K562 (cell line): Measurements from ENCODE around the gene CPLX1. TPM values are rescaled to one million over a fixed set of nuclear protein-coding genes. Genes with fewer than 3 reads are reported as not detected.

Source experiments
- ARNT ChIP-seq, 2 experiments: fragments of 450-650 bp; IDR thresholded peaks; 2 replicates each; pipeline ENCODE4 v1.6.1; 2016; ENCODE audit warnings: mild to moderate bottlenecking in 1 of 2
- ASH1L ChIP-seq: fragments of 450-650 bp; IDR thresholded peaks from 2 replicates; pipeline ENCODE4 v1.6.1; 2018; ENCODE audit warnings: borderline replicate concordance, mild to moderate bottlenecking, low read depth; ENCODE audit not compliant: partially characterized antibody
- CBX5 ChIP-seq: IDR thresholded peaks from 2 replicates; pipeline ENCODE4 v1.6.1; 2014; ENCODE audit warnings: low read depth, borderline replicate concordance
- CCAR2 ChIP-seq: fragments of 200-400 bp; formaldehyde crosslinking; IDR thresholded peaks from 2 replicates; pipeline ENCODE4 v1.6.1; 2017; ENCODE audit warnings: mild to moderate bottlenecking, low read depth, low read length
- COPS2 ChIP-seq: fragments of 450-650 bp; conservative IDR thresholded peaks from 2 replicates; pipeline ENCODE4 v1.6.1; 2016; ENCODE audit warnings: mild to moderate bottlenecking, moderate library complexity
- CTBP1 ChIP-seq: fragments of 450-650 bp; IDR thresholded peaks from 2 replicates; pipeline ENCODE4 v1.6.1; 2016; ENCODE audit warnings: borderline replicate concordance
- ETV6 ChIP-seq, 3 experiments: fragments of 150-350 bp in 1 of 3; sonication (generic) in 1 of 3; formaldehyde crosslinking in 1 of 3; IDR thresholded peaks; 2 replicates each; pipeline versions ENCODE4 v1.6.1 to v1.8.0; 2014 to 2022; ENCODE audit warnings: borderline replicate concordance in 2 of 3, low read depth in 2 of 3, antibody characterized with exemption in 1 of 3, low read length in 1 of 3, mild to moderate bottlenecking in 1 of 3, missing genetic modification reagents in 1 of 3
- JUN ChIP-seq, 2 experiments: sonication (generic) in 1 of 2; formaldehyde crosslinking in 1 of 2; IDR thresholded peaks; 2 replicates each; pipeline versions ENCODE4 v1.6.1 to v1.8.0; 2012 to 2022; ENCODE audit warnings: borderline replicate concordance in 2 of 2, mild to moderate bottlenecking in 2 of 2, improper control_type of control experiment in 1 of 2, low read depth in 1 of 2, low read length in 1 of 2, missing genetic modification reagents in 1 of 2
- JUND ChIP-seq, 2 experiments: IDR thresholded peaks; 2 replicates in 1 of 2; 3 replicates in 1 of 2; pipeline ENCODE4 v1.6.1; 2011; ENCODE audit warnings: borderline replicate concordance in 2 of 2, low read depth in 2 of 2, low read length in 2 of 2, improper control_type of control experiment in 1 of 2, missing biosample characterization in 1 of 2, missing genetic modification characterization in 1 of 2, missing genetic modification reagents in 1 of 2
- MEIS2 ChIP-seq: fragments of 450-650 bp; IDR thresholded peaks from 2 replicates; pipeline ENCODE4 v1.6.1; 2014; ENCODE audit warnings: mild to moderate bottlenecking; ENCODE audit not compliant: partially characterized antibody
- MYC ChIP-seq, 2 experiments: fragments of 250-450 bp in 1 of 2; sonication (Bioruptor Pico) in 1 of 2; IDR thresholded peaks; 2 replicates each; pipeline versions ENCODE4 v1.5.1 to v1.6.1; 2012 to 2021; ENCODE audit warnings: low read depth in 2 of 2, borderline replicate concordance in 1 of 2, improper control_type of control experiment in 1 of 2, low read length in 1 of 2, mild to moderate bottlenecking in 1 of 2, moderate library complexity in 1 of 2
- PPARD ChIP-seq: fragments of 250-450 bp; sonication (Bioruptor Pico); IDR thresholded peaks from 2 replicates; pipeline ENCODE4 v1.8.0; 2022; ENCODE audit warnings: inconsistent platforms, mild to moderate bottlenecking, moderate library complexity
- PRPF4 ChIP-seq: fragments of 200-400 bp; formaldehyde crosslinking; IDR thresholded peaks from one replicate; pipeline ENCODE4 v1.6.1; 2017; ENCODE audit warnings: low read length, low read depth, mild to moderate bottlenecking; ENCODE audit not compliant: insufficient read depth, poor library complexity, severe bottlenecking
- RBM17 ChIP-seq: fragments of 200-400 bp; formaldehyde crosslinking; IDR thresholded peaks from 2 replicates; pipeline ENCODE4 v1.6.1; 2017; ENCODE audit warnings: low read depth, mild to moderate bottlenecking, low read length, borderline replicate concordance
- STAG1 ChIP-seq: sonication (generic); formaldehyde crosslinking; IDR thresholded peaks from 2 replicates; pipeline ENCODE4 v1.5.0; 2020; ENCODE audit warnings: missing genetic modification reagents, borderline replicate concordance
- polyA plus RNA-seq, 8 experiments: library from polyadenylated mRNA; depleted of rRNA in 4 of 8; stranded (reverse) in 5 of 8; unstranded in 3 of 8; fragments of >200 nt; fragmentation: Nextera tagmentation in 2 of 8; fragmentation: Illumina TruSeq in 1 of 8; extraction: Ambion mirVana in 2 of 8; extraction: Trizol in 1 of 8; gene quantifications; 2 replicates each; pipeline versions ENCODE4 v1.2.1 to v1.2.3, GENCODE V29; 2011 to 2014; ENCODE audit warnings: inconsistent platforms in 1 of 8, missing spikeins in 1 of 8
- total RNA-seq, 7 experiments: library from RNA; depleted of rRNA in 6 of 7; stranded (reverse); fragments of >200 nt in 6 of 7; fragmentation: Illumina TruSeq in 2 of 7; extraction: Trizol in 2 of 7; gene quantifications; 2 replicates each; pipeline versions ENCODE4 v1.2.1 to v1.2.3, GENCODE V29; 2011 to 2021; ENCODE audit warnings: low replicate concordance in 1 of 7
- TF ChIP-seq, protein P1 (sequence below): fragments of 150-350 bp; IDR thresholded peaks from 2 replicates; pipeline ENCODE4 v1.6.1; 2014; ENCODE audit warnings: low read depth, mild to moderate bottlenecking, low read length, borderline replicate concordance
- TF ChIP-seq, protein P2 (sequence below): sonication (generic); formaldehyde crosslinking; IDR thresholded peaks from 2 replicates; pipeline ENCODE4 v1.8.0; 2022; ENCODE audit warnings: missing genetic modification reagents, mild to moderate bottlenecking, moderate library complexity, borderline replicate concordance
- TF ChIP-seq, protein P3 (sequence below): fragments of 450-650 bp; formaldehyde crosslinking; IDR thresholded peaks from 2 replicates; pipeline ENCODE4 v1.4.0; 2020; ENCODE audit warnings: mild to moderate bottlenecking, moderate library complexity

The CPLX1 gene
- total and polyA plus RNA-seq, 9 of the 15 experiments (the other 6 are each of a cell fraction or from before 2014, with no cell fraction given) = 0.03 to 3.3 (median 0.17) TPM; not detected in 2

- peak; percentile 78 for TF ChIP-seq MYC (IDR thresholded peaks at IDR 0.05; ENCODE audit: low read depth, low read length)
- peak; percentile 35; the same call in 1 of the 2 replicates for TF ChIP-seq MYC (CRISPR knock-in tag; IDR thresholded peaks at IDR 0.05; ENCODE audit: borderline replicate concordance, low read depth)
- TF ChIP-seq, protein P1, sequence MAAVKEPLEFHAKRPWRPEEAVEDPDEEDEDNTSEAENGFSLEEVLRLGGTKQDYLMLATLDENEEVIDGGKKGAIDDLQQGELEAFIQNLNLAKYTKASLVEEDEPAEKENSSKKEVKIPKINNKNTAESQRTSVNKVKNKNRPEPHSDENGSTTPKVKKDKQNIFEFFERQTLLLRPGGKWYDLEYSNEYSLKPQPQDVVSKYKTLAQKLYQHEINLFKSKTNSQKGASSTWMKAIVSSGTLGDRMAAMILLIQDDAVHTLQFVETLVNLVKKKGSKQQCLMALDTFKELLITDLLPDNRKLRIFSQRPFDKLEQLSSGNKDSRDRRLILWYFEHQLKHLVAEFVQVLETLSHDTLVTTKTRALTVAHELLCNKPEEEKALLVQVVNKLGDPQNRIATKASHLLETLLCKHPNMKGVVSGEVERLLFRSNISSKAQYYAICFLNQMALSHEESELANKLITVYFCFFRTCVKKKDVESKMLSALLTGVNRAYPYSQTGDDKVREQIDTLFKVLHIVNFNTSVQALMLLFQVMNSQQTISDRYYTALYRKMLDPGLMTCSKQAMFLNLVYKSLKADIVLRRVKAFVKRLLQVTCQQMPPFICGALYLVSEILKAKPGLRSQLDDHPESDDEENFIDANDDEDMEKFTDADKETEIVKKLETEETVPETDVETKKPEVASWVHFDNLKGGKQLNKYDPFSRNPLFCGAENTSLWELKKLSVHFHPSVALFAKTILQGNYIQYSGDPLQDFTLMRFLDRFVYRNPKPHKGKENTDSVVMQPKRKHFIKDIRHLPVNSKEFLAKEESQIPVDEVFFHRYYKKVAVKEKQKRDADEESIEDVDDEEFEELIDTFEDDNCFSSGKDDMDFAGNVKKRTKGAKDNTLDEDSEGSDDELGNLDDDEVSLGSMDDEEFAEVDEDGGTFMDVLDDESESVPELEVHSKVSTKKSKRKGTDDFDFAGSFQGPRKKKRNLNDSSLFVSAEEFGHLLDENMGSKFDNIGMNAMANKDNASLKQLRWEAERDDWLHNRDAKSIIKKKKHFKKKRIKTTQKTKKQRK = no peak
- TF ChIP-seq JUN (IDR thresholded peaks at IDR 0.05; ENCODE audit: borderline replicate concordance, low read depth, low read length) = 0 out of 2 replicates have a peak, but pooled peaks have one; percentile 25
- TF ChIP-seq JUN (CRISPR knock-in tag; IDR thresholded peaks at IDR 0.05; ENCODE audit: borderline replicate concordance) = no peak
- TF ChIP-seq RBM17 = no peak
- TF ChIP-seq STAG1 (CRISPR knock-in tag) = peak; percentile 47; the same call in 1 of the 2 replicates
- TF ChIP-seq MEIS2 = peak; percentile 56
- TF ChIP-seq, protein P2, sequence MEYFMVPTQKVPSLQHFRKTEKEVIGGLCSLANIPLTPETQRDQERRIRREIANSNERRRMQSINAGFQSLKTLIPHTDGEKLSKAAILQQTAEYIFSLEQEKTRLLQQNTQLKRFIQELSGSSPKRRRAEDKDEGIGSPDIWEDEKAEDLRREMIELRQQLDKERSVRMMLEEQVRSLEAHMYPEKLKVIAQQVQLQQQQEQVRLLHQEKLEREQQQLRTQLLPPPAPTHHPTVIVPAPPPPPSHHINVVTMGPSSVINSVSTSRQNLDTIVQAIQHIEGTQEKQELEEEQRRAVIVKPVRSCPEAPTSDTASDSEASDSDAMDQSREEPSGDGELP (CRISPR knock-in tag) = peak; percentile 72
- TF ChIP-seq JUND (IDR thresholded peaks at IDR 0.05; ENCODE audit: borderline replicate concordance, low read depth, low read length) = 0 out of 2 replicates have a peak, but pooled peaks have one; percentile 1
- TF ChIP-seq JUND (tag; IDR thresholded peaks at IDR 0.05; ENCODE audit: borderline replicate concordance, low read depth, low read length) = no peak
- TF ChIP-seq ETV6 (IDR thresholded peaks at IDR 0.05; ENCODE audit: borderline replicate concordance in 1 of 2, low read depth in 2 of 2, low read length in 1 of 2) = no peak
- peak; percentile 77; the same call in 1 of the 2 replicates for TF ChIP-seq ETV6 (CRISPR knock-in tag; IDR thresholded peaks at IDR 0.05; ENCODE audit: borderline replicate concordance)
- TF ChIP-seq COPS2 = no peak
- TF ChIP-seq, protein P3, sequence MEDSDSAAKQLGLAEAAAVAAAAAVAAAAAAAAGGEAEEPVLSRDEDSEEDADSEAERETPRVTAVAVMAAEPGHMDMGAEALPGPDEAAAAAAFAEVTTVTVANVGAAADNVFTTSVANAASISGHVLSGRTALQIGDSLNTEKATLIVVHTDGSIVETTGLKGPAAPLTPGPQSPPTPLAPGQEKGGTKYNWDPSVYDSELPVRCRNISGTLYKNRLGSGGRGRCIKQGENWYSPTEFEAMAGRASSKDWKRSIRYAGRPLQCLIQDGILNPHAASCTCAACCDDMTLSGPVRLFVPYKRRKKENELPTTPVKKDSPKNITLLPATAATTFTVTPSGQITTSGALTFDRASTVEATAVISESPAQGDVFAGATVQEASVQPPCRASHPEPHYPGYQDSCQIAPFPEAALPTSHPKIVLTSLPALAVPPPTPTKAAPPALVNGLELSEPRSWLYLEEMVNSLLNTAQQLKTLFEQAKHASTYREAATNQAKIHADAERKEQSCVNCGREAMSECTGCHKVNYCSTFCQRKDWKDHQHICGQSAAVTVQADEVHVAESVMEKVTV (CRISPR knock-in tag) = no peak; the same call in 1 of the 2 replicates
- TF ChIP-seq PPARD (CRISPR knock-in tag) = no peak
- TF ChIP-seq CTBP1 = peak; percentile 43; the same call in 1 of the 2 replicates
- peak; percentile 97 for TF ChIP-seq ASH1L
- TF ChIP-seq ARNT (IDR thresholded peaks at IDR 0.05) = no peak
- TF ChIP-seq CBX5 = no peak
- no peak for TF ChIP-seq CCAR2
- no peak for TF ChIP-seq PRPF4
Measured at GRCh38 chr4:781493-782216, 44.3 kb downstream of the CPLX1 start (continued).
